NCI-H526 (cell line): ENCODE measurements around the gene DMAC2L.

Experiments
- DNase-seq, 2 experiments: peaks; one replicate each; lab custom pipeline; 2025; lab: John Stamatoyannopoulos, UW

DMAC2L gene

DNA sequence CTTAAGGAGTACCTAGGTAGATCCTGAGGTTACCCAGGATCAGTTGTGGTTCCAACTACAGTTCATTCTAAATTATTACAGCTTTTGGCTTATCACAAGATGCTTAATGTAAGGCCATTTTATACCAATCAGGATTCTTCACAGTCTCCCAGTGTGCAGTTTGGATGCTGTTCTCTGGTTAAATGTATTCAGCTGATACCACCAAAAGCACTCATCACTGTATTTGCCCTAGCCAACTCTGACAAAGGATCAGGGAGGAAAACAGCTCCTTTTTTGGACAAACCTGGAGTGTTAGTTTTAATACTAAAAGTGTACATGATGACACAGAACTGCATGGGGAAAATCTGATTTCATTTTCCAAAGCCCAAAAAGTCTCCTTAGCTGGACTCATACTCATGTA, 19.5 kb downstream of the DMAC2L start:
- DNase-seq: no peak

DNA sequence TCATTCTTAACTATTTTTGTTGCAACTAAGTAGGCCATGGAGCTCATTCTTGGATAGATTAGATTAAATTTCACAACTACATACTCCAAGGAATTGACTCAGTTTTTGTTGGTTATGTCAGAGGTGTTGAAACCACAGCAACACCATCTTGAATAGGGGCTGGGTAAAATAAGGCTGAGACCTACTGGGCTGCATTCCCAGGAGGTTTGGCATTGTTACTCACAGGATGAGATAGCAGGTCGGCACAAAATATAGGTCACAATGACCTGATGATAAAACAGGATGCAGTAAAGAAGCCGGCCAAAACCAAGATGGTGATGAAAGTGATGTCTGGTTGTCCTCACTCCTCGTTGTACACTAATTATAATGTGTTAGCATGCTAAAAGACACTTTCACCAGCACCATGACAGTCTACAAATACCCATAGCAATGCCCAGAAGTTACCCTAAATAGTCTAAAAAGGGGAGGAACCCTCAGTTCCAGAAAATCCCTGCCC, 20.9 kb downstream of the DMAC2L start:
- DNase-seq: no peak

GRCh38 chr14:50334211-50334610, 22.1 kb downstream of the DMAC2L start:
- DNase-seq: no peak

DNA sequence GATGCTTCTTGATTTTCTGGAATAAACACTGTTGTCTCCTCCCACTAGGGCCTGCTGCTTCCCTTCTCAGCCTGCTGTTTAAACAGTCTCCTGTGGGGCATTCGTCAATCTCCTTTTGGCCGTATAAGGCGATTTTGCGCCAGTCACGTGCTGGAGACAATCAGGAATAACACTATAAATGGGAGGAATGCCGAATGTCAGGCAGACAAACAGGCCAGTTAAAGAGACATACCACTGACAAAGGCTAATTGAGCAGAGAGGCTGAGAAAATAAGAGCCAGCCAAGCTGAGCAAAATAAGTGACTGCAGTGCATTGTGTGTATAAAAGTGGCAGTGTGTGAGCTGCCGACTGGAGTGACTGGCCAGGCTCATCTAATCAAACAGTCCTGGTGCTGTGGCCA, 23.3 kb downstream of the DMAC2L start:
- DNase-seq: peak; percentile 28 to 44

GRCh38 chr14:50335989-50336824, 24.1 kb downstream of the DMAC2L start:
- DNase-seq: no peak

DNA sequence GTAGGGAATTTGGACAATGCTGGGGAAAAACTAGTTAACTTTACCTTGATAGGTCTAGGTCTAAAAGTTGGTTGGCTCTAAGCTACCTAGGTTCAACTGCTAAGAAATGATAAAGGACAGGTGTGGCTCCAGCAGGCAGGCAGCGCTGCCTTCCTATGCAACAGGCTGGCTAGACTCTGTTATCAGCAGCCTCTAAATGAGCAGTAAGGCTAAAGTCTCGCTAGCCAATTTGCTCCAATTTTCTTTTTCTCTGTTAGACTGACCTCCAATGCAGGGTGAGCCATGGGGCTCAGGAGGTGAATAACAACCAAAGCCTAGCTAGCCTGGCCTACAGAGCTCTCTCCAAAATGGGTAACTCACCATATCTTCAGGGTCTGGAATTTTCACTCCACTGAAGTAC, 26.5 kb downstream of the DMAC2L start:
- no peak for DNase-seq

DNA sequence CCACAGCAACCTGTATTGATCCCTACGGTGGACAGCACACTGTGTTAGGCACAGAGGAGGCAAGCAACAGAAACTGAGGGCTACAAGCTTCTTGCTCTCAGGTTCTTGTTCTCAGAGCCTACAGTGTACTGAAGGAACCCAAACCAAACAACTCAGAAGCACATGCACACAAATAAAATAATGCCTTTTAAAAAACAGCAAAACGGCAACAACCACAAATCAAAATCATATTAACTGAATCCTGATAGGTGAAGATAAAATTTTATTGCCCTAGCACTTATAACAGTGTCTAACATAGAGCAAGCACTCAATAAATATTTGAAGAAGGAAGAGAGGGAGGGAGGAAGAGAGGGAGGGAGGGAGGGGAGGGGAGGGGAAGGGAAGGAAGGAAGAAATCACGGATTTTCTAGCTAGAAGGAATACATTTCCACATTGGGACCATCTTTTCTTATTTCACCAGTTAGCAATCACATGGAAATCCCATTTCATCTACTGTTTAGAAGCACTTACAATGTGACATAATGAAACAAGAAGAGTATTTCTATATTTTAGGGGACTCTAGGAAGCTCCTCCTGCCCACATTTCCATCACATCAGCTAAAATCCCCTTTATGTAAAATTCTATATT, 27.2 kb downstream of the DMAC2L start:
- no peak for DNase-seq

- no peak for DNase-seq
Observed at GRCh38 chr14:50340045-50340444, 27.9 kb downstream of the DMAC2L start.

DNA sequence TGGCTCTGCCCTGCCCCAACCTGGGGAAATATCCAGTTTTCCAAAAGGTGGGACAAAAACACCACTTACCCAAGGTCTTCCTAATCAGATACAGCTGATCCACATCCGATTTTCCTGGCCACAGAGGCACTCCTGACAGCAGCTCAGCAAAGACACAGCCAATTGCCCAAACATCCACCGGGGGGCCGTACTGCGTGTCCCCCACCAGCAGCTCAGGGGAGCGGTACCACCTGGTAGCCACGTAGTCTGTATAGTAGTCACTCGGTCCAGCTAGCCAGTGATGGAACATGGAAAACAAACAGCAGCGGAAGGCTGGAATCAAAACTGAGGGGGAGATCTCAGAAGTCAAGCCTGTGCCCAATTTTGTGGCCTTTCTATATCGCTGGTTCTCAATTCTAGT, 28.8 kb downstream of the DMAC2L start:
- no peak for DNase-seq

- peak; percentile 36 to 61 for DNase-seq
Observed at GRCh38 chr14:50342221-50343078, 30.3 kb downstream of the DMAC2L start.

DNA sequence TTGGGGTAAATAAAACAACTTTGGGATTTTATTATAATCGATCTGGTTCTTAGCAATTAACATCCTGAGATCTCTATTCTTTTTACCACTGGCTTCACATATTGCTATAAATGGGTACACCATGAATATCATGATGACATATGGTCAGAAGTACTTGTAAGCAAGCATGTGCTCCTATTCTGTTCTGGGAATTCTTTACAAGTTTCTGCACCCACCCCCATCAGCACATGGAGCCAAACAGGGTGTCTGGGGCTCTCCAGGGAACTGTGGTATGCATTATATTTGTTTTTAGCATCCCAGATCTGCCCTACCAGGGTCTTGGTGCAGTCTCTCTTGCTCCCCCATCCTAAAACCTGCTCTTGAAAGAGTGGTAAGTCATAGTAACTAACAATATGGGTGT, 31.3 kb downstream of the DMAC2L start:
- DNase-seq: no peak

GRCh38 chr14:50344116-50344775, 32.1 kb downstream of the DMAC2L start:
- no peak for DNase-seq

GRCh38 chr14:50344876-50345563, 32.9 kb downstream of the DMAC2L start:
- DNase-seq: no peak

- no peak for DNase-seq
Observed at GRCh38 chr14:50345846-50346422, 33.8 kb downstream of the DMAC2L start.

DNA sequence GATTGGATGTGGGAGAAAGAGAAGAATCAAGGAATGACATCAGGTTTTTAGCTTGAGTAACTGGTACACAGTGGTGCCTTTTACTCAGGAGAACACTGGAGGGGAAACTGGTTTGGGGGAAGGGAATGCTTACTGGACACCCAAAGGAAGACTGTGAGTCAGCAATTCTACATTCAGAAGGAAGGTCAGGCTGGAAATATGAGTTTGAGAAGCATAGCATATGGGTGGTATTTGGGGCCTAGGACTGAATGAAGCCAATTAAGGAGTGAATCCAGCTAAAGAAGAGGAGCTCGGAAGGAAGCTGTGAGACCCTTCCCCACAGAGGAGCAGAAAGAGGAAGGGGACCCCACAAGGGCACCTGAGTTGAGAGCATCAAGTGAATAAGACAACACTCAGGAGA, 35.4 kb downstream of the DMAC2L start:
- no peak for DNase-seq

DNA sequence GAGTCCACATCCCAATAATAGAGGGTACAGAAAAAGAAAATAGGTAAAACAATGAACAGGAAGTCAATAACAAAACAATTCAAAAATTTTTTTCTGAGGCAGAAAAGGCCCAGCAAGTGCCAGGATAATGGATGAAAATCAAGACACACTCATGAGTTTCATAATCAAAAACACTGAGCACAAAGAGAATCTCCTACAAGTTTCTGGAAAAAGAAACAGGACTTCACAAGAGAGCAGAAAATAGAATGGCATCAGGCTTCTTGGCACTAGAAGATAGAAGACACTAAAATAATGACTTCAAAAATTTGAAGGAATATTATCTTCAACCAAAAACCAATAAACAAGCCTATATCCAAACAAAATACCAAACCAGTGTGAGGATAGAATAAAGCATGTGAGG, 36.8 kb downstream of the DMAC2L start:
- no peak for DNase-seq

- DNase-seq: no peak
Observed at GRCh38 chr14:50350975-50351374, 38.9 kb downstream of the DMAC2L start.

GRCh38 chr14:50352584-50352983, 40.5 kb downstream of the DMAC2L start:
- no peak for DNase-seq

DNA sequence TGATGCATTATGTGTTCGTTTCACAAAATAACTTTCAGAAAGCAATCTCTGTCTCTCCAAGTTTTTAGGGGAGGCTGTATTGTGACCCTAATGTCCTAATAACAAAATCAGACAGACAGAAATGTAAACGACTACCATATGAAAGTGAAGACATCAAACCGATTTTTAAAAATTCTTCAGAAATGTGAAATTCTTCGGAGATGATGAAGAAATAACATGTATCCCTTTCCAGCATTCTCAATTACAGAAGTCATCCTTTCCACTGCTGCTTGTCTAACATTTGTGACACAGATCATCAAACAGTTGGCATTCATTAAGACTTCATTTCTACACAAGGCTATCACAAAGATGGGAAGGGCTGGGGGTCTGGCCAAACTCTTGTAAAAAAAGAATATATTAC, 41.0 kb downstream of the DMAC2L start:
- DNase-seq: no peak

DNA sequence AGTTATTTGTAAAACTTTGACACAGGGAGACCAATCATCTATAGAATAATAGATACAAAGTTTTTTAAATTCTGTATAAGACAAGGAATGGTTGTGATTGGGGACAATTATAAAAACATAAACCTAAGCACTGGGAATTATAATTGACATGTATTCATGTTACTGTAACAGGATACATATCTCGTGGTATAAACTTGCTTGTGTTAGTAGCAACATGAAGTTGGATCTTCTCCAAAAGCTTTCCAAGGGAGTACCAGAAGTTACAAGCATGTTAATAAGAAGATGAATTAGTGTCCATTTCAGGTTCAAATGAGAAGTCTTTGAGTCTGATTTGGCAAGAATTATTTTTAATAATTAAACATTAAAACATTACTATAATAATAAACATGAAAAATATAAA, 42.4 kb downstream of the DMAC2L start:
- DNase-seq: no peak

GRCh38 chr14:50355692-50356091, 43.6 kb downstream of the DMAC2L start:
- no peak for DNase-seq
